Measurements from ENCODE around the gene MAP3K13. TPM values are rescaled to one million over a fixed set of nuclear protein-coding genes. Genes with fewer than 3 reads are reported as not detected.
A peak's percentile ranks its signal among the peaks of the same experiment; 100 is the strongest.

Gene MAP3K13
- total RNA-seq, 1 experiment from 2014 or later: 21.0 TPM

DNA sequence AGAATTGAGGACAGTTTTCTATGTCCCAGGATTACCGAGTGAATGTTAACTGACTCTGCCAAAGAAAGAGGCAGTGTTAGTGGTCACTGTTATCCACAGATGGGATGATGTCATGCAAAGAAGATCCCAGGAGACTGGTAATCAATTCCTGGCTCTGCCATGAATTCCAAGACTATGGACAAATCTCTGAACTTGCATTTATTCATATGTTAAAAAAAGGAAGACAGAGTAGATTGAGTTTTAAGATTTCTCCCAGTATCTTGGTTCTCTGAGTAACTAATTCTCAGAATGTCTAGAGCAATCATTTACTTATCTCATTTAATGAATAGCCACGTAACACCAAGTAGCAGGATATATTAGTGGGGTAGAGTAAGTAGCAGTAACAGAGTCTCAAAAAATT is 11.5 kb upstream of the MAP3K13 start:
- TF ChIP-seq FOSL1 (IDR thresholded peaks at IDR 0.05; ENCODE audit: low read depth): no peak
- no peak for TF ChIP-seq CBX3 (IDR thresholded peaks at IDR 0.05; ENCODE audit: low read depth)
- no peak for TF ChIP-seq EZH2phosphoT487 (IDR thresholded peaks at IDR 0.05; ENCODE audit: borderline replicate concordance)
- TF ChIP-seq ZNF274 (IDR thresholded peaks at IDR 0.05; ENCODE audit: low read depth, low read length): no peak
- TF ChIP-seq YY1 (IDR thresholded peaks at IDR 0.05; ENCODE audit: extremely low read depth, insufficient replicate concordance, low read depth, low read length): no peak
- TF ChIP-seq CEBPB (IDR thresholded peaks at IDR 0.05; ENCODE audit: low read depth): no peak
- TF ChIP-seq, protein P1, sequence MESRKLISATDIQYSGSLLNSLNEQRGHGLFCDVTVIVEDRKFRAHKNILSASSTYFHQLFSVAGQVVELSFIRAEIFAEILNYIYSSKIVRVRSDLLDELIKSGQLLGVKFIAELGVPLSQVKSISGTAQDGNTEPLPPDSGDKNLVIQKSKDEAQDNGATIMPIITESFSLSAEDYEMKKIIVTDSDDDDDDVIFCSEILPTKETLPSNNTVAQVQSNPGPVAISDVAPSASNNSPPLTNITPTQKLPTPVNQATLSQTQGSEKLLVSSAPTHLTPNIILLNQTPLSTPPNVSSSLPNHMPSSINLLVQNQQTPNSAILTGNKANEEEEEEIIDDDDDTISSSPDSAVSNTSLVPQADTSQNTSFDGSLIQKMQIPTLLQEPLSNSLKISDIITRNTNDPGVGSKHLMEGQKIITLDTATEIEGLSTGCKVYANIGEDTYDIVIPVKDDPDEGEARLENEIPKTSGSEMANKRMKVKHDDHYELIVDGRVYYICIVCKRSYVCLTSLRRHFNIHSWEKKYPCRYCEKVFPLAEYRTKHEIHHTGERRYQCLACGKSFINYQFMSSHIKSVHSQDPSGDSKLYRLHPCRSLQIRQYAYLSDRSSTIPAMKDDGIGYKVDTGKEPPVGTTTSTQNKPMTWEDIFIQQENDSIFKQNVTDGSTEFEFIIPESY (IDR thresholded peaks at IDR 0.05; ENCODE audit: extremely low read depth, insufficient replicate concordance, low read length): no peak
- TF ChIP-seq, protein P2, sequence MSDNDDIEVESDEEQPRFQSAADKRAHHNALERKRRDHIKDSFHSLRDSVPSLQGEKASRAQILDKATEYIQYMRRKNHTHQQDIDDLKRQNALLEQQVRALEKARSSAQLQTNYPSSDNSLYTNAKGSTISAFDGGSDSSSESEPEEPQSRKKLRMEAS (IDR thresholded peaks at IDR 0.05): no peak
- TF ChIP-seq, protein P3, sequence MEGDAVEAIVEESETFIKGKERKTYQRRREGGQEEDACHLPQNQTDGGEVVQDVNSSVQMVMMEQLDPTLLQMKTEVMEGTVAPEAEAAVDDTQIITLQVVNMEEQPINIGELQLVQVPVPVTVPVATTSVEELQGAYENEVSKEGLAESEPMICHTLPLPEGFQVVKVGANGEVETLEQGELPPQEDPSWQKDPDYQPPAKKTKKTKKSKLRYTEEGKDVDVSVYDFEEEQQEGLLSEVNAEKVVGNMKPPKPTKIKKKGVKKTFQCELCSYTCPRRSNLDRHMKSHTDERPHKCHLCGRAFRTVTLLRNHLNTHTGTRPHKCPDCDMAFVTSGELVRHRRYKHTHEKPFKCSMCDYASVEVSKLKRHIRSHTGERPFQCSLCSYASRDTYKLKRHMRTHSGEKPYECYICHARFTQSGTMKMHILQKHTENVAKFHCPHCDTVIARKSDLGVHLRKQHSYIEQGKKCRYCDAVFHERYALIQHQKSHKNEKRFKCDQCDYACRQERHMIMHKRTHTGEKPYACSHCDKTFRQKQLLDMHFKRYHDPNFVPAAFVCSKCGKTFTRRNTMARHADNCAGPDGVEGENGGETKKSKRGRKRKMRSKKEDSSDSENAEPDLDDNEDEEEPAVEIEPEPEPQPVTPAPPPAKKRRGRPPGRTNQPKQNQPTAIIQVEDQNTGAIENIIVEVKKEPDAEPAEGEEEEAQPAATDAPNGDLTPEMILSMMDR (IDR thresholded peaks at IDR 0.05 in 2 of 3, conservative IDR thresholded peaks at IDR 0.05 in 1 of 3; ENCODE audit: borderline replicate concordance in 1 of 3, insufficient read depth in 1 of 3, low read depth in 2 of 3, low read length in 2 of 3): no peak
- no peak for TF ChIP-seq ZFX (IDR thresholded peaks at IDR 0.05)
- TF ChIP-seq SIN3A (IDR thresholded peaks at IDR 0.05; ENCODE audit: low read depth): no peak
- no peak for TF ChIP-seq TCF7L2 (IDR thresholded peaks at IDR 0.05; ENCODE audit: borderline replicate concordance, extremely low read depth, insufficient read depth, insufficient read length)
- TF ChIP-seq, protein P4, sequence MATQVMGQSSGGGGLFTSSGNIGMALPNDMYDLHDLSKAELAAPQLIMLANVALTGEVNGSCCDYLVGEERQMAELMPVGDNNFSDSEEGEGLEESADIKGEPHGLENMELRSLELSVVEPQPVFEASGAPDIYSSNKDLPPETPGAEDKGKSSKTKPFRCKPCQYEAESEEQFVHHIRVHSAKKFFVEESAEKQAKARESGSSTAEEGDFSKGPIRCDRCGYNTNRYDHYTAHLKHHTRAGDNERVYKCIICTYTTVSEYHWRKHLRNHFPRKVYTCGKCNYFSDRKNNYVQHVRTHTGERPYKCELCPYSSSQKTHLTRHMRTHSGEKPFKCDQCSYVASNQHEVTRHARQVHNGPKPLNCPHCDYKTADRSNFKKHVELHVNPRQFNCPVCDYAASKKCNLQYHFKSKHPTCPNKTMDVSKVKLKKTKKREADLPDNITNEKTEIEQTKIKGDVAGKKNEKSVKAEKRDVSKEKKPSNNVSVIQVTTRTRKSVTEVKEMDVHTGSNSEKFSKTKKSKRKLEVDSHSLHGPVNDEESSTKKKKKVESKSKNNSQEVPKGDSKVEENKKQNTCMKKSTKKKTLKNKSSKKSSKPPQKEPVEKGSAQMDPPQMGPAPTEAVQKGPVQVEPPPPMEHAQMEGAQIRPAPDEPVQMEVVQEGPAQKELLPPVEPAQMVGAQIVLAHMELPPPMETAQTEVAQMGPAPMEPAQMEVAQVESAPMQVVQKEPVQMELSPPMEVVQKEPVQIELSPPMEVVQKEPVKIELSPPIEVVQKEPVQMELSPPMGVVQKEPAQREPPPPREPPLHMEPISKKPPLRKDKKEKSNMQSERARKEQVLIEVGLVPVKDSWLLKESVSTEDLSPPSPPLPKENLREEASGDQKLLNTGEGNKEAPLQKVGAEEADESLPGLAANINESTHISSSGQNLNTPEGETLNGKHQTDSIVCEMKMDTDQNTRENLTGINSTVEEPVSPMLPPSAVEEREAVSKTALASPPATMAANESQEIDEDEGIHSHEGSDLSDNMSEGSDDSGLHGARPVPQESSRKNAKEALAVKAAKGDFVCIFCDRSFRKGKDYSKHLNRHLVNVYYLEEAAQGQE (IDR thresholded peaks at IDR 0.05; ENCODE audit: low read depth): no peak
- TF ChIP-seq POLR2A (IDR thresholded peaks at IDR 0.05; ENCODE audit: borderline replicate concordance, extremely low read depth, insufficient read depth, insufficient read length): no peak
- no peak for TF ChIP-seq EZH2 (IDR thresholded peaks at IDR 0.05)
- Histone ChIP-seq H3K9ac (ENCODE audit: low read length) (no peak overlapping the region), H3K4me3 (replicated peaks in 1 of 2; ENCODE audit: low read depth in 1 of 2, low read length in 2 of 2) (no peak overlapping the region), H3K27me3 (ENCODE audit: insufficient read depth, low read length) (no peaks in the 10 kb centered on the region), H3K4me1 (ENCODE audit: control insufficient read depth in 1 of 2, insufficient read depth in 2 of 2, low read length in 2 of 2) (peaks cover 0 to 17% of the 10 kb centered on the region in 2 experiments; a peak in 2 of 4 replicates), H2AFZ (ENCODE audit: low read depth, low read length, poor library complexity, severe bottlenecking) (no peak overlapping the region), H3K4me2 (ENCODE audit: low read length) (peak overlapping the region; percentile 29), H4K20me1 (ENCODE audit: insufficient read depth) (no peaks in the 10 kb centered on the region), H3K36me3 (ENCODE audit: control insufficient read depth in 1 of 2, insufficient read depth in 2 of 2, low read length in 2 of 2) (no peaks in the 10 kb centered on the region), H3K79me2 (ENCODE audit: insufficient read depth, low read length) (no peaks in the 10 kb centered on the region), H3K27ac (ENCODE audit: low read depth, low read length) (no peak overlapping the region), H3K9me2 (ENCODE audit: insufficient read depth) (no peaks in the 10 kb centered on the region), H3K9me3 (ENCODE audit: control insufficient read depth in 1 of 2, insufficient read depth in 1 of 2, low read depth in 1 of 2, low read length in 2 of 2) (no peaks in the 10 kb centered on the region)
- BruUV-seq (replicated peaks): no TSS peak
- DNase-seq (ENCODE audit: low read depth, low spot score) (no peak), ATAC-seq (no peak)
- intact Hi-C loops (cut with micrococcal nuclease): loop anchor here (5.0 kb wide), 2 partner anchors 206 to 226 kb away; no protein-coding TSS in a partner anchor
- CTCF ChIA-PET: no interaction called here
- POLR2A ChIA-PET: no interaction called here
- RAD21 ChIA-PET (ENCODE audit: low non-redundant PET in 1 of 2, low total read pairs in 2 of 2, uncharacterized antibody in 2 of 2, unreplicated experiment in 2 of 2): no interaction called here

Data from HCT116 (cell line).